DND-41 (cell line): ENCODE data around the gene RASGRF2.

Experiments used
- ATAC-seq: fragments of 200-7000 bp; cut with Tn5 transposase; 3 replicates; pipeline ENCODE4 v1.9.1; 2021; ENCODE audit warnings: low read depth; ENCODE audit not compliant: insufficient read depth
- DNase-seq: peaks from one replicate; pipeline ENCODE4 v3.0.0-alpha.2; 2020
- H2AFZ ChIP-seq: 2 replicates; pipeline ENCODE4 v1.6.0; 2012; ENCODE audit warnings: low read depth, low read length
- H3K27ac ChIP-seq: 2 replicates; pipeline ENCODE4 v1.5.1; 2012; ENCODE audit warnings: low read length, inconsistent platforms
- H3K27me3 ChIP-seq: fragments of 200-600 bp; sonication (generic); 2 replicates; pipeline ENCODE4 v1.6.0; 2012; ENCODE audit warnings: low read length, mild to moderate bottlenecking, inconsistent platforms; ENCODE audit not compliant: insufficient read depth, poor library complexity
- H3K36me3 ChIP-seq: 2 replicates; pipeline ENCODE4 v1.5.1; 2012; ENCODE audit warnings: low read length, inconsistent platforms; ENCODE audit not compliant: insufficient read depth
- H3K4me1 ChIP-seq: 2 replicates; pipeline ENCODE4 v1.5.1; 2012; ENCODE audit warnings: mild to moderate bottlenecking, low read length; ENCODE audit not compliant: insufficient read depth
- H3K4me2 ChIP-seq: 2 replicates; pipeline ENCODE4 v1.6.0; 2012; ENCODE audit warnings: mild to moderate bottlenecking, moderate library complexity, low read length, inconsistent platforms; ENCODE audit not compliant: insufficient read depth
- H3K4me3 ChIP-seq, 2 experiments: fragments of 200-600 bp in 1 of 2; shearing (Covaris generic) in 1 of 2; 2 replicates each; pipeline ENCODE4 v1.5.1; 2012 to 2016; ENCODE audit warnings: inconsistent platforms in 2 of 2, low read length in 2 of 2, mild to moderate bottlenecking in 2 of 2, low read depth in 1 of 2, moderate library complexity in 1 of 2
- H3K79me2 ChIP-seq: 2 replicates; pipeline ENCODE4 v1.6.0; 2012; ENCODE audit warnings: low read length, inconsistent platforms; ENCODE audit not compliant: insufficient read depth
- H3K9ac ChIP-seq: 2 replicates; pipeline ENCODE4 v1.6.0; 2012; ENCODE audit warnings: low read depth, mild to moderate bottlenecking, inconsistent platforms, low read length, moderate library complexity
- H3K9me3 ChIP-seq: 2 replicates; pipeline ENCODE4 v1.5.1; 2012; ENCODE audit warnings: low read length, moderate library complexity, mild to moderate bottlenecking, inconsistent platforms; ENCODE audit not compliant: insufficient read depth, severe bottlenecking
- H4K20me1 ChIP-seq: 2 replicates; pipeline ENCODE4 v1.6.0; 2012; ENCODE audit warnings: low read length; ENCODE audit not compliant: insufficient read depth
- EZH2 ChIP-seq: IDR thresholded peaks from 3 replicates; pipeline ENCODE4 v1.6.1; 2012; ENCODE audit warnings: borderline replicate concordance, low read depth, mild to moderate bottlenecking, moderate library complexity, low read length, inconsistent platforms; ENCODE audit not compliant: severe bottlenecking
- TF ChIP-seq, protein P1 (sequence below): IDR thresholded peaks from 2 replicates; pipeline ENCODE4 v1.5.1; 2012; ENCODE audit warnings: borderline replicate concordance, low read length, moderate library complexity, mild to moderate bottlenecking; ENCODE audit not compliant: poor library complexity, severe bottlenecking; ENCODE audit errors: extremely low read depth

Gene RASGRF2, protein sequence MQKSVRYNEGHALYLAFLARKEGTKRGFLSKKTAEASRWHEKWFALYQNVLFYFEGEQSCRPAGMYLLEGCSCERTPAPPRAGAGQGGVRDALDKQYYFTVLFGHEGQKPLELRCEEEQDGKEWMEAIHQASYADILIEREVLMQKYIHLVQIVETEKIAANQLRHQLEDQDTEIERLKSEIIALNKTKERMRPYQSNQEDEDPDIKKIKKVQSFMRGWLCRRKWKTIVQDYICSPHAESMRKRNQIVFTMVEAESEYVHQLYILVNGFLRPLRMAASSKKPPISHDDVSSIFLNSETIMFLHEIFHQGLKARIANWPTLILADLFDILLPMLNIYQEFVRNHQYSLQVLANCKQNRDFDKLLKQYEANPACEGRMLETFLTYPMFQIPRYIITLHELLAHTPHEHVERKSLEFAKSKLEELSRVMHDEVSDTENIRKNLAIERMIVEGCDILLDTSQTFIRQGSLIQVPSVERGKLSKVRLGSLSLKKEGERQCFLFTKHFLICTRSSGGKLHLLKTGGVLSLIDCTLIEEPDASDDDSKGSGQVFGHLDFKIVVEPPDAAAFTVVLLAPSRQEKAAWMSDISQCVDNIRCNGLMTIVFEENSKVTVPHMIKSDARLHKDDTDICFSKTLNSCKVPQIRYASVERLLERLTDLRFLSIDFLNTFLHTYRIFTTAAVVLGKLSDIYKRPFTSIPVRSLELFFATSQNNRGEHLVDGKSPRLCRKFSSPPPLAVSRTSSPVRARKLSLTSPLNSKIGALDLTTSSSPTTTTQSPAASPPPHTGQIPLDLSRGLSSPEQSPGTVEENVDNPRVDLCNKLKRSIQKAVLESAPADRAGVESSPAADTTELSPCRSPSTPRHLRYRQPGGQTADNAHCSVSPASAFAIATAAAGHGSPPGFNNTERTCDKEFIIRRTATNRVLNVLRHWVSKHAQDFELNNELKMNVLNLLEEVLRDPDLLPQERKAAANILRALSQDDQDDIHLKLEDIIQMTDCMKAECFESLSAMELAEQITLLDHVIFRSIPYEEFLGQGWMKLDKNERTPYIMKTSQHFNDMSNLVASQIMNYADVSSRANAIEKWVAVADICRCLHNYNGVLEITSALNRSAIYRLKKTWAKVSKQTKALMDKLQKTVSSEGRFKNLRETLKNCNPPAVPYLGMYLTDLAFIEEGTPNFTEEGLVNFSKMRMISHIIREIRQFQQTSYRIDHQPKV (N-terminal part only)

DNA sequence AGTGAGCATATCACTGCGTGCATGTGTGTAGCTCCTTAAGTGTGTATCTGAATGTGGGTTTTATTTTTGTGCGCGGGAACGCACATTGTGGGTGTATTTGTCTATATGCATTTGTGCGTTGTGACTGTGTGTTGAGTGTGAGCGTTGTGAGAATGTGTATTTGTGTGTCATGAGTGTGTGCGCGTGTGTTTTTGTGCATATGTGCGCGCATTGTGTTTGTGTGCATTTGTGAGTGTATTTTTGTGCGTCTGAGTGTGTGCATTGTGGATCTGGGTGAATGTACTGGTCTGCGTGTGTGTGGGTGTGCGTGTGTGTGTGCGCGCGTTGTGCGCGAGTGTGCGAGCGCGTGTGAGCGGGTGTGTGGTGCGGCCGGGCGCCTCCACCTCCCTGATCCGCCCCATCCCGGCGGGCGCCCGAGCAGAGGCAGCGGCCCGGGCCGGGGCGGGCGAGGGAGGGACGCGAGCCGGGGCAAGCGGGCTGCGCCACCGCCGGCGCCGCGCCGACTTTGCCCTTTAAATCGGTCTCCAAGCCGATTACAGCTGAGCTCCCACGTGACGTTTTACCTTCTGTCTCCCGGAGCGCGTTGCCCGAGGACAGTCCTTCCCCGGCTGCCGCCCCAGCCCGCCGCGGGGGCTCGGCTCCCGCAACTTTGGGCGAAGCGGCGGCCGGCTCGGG is at the start of gene RASGRF2:
RASGRF2 (plus strand) TSS at position 596 of the 675 bp plus-strand sequence. CDS start 376 bp downstream, outside the sequence.
- ATAC-seq (no peak), DNase-seq (no peak)
- TF ChIP-seq, protein P1, sequence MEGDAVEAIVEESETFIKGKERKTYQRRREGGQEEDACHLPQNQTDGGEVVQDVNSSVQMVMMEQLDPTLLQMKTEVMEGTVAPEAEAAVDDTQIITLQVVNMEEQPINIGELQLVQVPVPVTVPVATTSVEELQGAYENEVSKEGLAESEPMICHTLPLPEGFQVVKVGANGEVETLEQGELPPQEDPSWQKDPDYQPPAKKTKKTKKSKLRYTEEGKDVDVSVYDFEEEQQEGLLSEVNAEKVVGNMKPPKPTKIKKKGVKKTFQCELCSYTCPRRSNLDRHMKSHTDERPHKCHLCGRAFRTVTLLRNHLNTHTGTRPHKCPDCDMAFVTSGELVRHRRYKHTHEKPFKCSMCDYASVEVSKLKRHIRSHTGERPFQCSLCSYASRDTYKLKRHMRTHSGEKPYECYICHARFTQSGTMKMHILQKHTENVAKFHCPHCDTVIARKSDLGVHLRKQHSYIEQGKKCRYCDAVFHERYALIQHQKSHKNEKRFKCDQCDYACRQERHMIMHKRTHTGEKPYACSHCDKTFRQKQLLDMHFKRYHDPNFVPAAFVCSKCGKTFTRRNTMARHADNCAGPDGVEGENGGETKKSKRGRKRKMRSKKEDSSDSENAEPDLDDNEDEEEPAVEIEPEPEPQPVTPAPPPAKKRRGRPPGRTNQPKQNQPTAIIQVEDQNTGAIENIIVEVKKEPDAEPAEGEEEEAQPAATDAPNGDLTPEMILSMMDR: no peak
- no peak for TF ChIP-seq EZH2
- H3K9ac ChIP-seq: no peak within 1 kb of the TSS
- H3K4me2 ChIP-seq: no peak within 1 kb of the TSS
- no peak within 1 kb of the TSS for H3K27ac ChIP-seq
- peaks cover 26% of the 10 kb centered on the region for H3K4me1 ChIP-seq
- H2AFZ ChIP-seq: no peak within 1 kb of the TSS
- no peak within 1 kb of the TSS for H3K4me3 ChIP-seq
- H3K36me3 ChIP-seq: no peaks in the 10 kb centered on the region
- H3K79me2 ChIP-seq: no peaks in the 10 kb centered on the region
- H4K20me1 ChIP-seq: no peaks in the 10 kb centered on the region
- H3K9me3 ChIP-seq: peaks cover 5% of the 10 kb centered on the region
- no peaks in the 10 kb centered on the region for H3K27me3 ChIP-seq

DNA sequence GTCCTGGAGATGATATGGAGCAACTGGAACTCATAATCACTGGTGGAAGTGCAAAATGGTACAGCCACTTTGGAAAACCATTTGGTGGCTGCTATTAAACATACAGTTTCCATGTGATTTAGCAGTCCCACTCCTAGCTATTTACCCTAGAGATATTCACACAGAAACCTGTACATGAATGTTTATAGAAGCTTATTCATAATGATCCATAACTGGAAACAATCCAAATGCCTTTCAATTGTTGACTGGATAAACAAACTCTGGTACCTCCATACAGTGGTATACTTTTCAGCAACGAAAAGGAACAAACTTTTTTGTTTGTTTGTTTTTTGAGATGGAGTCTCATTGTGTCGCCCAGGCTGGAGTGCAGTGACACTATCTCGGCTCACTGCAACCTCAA is 47.7 kb upstream of the RASGRF2 start:
- H3K4me1 ChIP-seq: no peaks in the 10 kb centered on the region
- no peak overlapping the region for H2AFZ ChIP-seq
- no peaks in the 10 kb centered on the region for H4K20me1 ChIP-seq
- no peak for ATAC-seq
- no peaks in the 10 kb centered on the region for H3K79me2 ChIP-seq
- H3K36me3 ChIP-seq: no peaks in the 10 kb centered on the region
- no peak overlapping the region for H3K4me2 ChIP-seq
- TF ChIP-seq EZH2: no peak
- TF ChIP-seq, protein P1: no peak
- no peak for DNase-seq
- H3K9ac ChIP-seq: no peak overlapping the region
- H3K4me3 ChIP-seq: no peak overlapping the region
- no peak overlapping the region for H3K27ac ChIP-seq
- no peaks in the 10 kb centered on the region for H3K27me3 ChIP-seq
- no peaks in the 10 kb centered on the region for H3K9me3 ChIP-seq

GRCh38 chr5:80915716-80916115 is 44.4 kb upstream of the RASGRF2 start:
- H2AFZ ChIP-seq: no peak overlapping the region
- no peak overlapping the region for H3K4me3 ChIP-seq
- no peaks in the 10 kb centered on the region for H3K4me1 ChIP-seq
- no peak for ATAC-seq
- TF ChIP-seq, protein P1: no peak
- TF ChIP-seq EZH2: no peak
- H3K9me3 ChIP-seq: no peaks in the 10 kb centered on the region
- no peak overlapping the region for H3K4me2 ChIP-seq
- H3K36me3 ChIP-seq: no peaks in the 10 kb centered on the region
- no peaks in the 10 kb centered on the region for H3K27me3 ChIP-seq
- H4K20me1 ChIP-seq: no peaks in the 10 kb centered on the region
- H3K79me2 ChIP-seq: no peaks in the 10 kb centered on the region
- no peak overlapping the region for H3K27ac ChIP-seq
- no peak for DNase-seq
- no peak overlapping the region for H3K9ac ChIP-seq
